Measurements from ENCODE around the gene CRP.

DNA sequence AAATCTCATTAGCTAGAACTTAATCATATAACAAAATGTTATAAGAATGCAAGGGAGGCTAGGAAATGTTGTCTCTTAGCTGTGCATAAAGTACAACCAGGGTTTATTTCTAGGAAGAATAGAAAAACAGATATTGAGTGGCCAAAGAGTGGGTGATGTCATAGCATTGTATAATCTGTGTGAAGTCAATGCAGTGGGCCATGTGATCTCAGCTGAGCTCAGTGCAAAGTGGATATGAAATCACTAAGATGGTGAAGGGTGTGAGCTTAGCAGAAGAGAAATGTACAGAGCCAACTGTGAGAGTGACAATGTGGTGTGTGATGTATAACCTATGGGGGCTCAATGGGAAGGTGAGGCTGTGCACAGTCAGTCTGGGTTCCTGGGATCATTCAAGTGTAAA, 36.6 kb upstream of the CRP start:
- TF ChIP-seq, protein P1, sequence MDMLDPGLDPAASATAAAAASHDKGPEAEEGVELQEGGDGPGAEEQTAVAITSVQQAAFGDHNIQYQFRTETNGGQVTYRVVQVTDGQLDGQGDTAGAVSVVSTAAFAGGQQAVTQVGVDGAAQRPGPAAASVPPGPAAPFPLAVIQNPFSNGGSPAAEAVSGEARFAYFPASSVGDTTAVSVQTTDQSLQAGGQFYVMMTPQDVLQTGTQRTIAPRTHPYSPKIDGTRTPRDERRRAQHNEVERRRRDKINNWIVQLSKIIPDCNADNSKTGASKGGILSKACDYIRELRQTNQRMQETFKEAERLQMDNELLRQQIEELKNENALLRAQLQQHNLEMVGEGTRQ (CRISPR knock-in tag; IDR thresholded peaks at IDR 0.05) = no peak
- no peak for TF ChIP-seq HMGA2 (CRISPR knock-in tag; IDR thresholded peaks at IDR 0.05)
- TF ChIP-seq CTCF (IDR thresholded peaks at IDR 0.05) = no peak
- TF ChIP-seq MAX (CRISPR knock-in tag; IDR thresholded peaks at IDR 0.05) = no peak
- TF ChIP-seq GABPB1 (CRISPR knock-in tag; IDR thresholded peaks at IDR 0.05) = no peak
- TF ChIP-seq ETV6 (CRISPR knock-in tag; IDR thresholded peaks at IDR 0.05) = no peak
- TF ChIP-seq TEAD1 (CRISPR knock-in tag; IDR thresholded peaks at IDR 0.05) = no peak
- no peak for TF ChIP-seq AFF4 (CRISPR knock-in tag; IDR thresholded peaks at IDR 0.05; ENCODE audit: borderline replicate concordance)
- TF ChIP-seq NR1H2 (CRISPR knock-in tag; IDR thresholded peaks at IDR 0.05) = no peak
